BE2C (cell line): ENCODE results near the gene CES3.
A peak's percentile ranks its signal among the peaks of the same experiment; 100 is the strongest.

Source experiments
- DNase-seq: peaks from one replicate; pipeline ENCODE4 v3.0.0-alpha.2; 2020
- H3K27me3 ChIP-seq: fragments of 250-450 bp; sonication (Bioruptor Pico); 2 replicates; pipeline ENCODE4 v1.5.1; 2020; ENCODE audit warnings: mild to moderate bottlenecking
- H3K36me3 ChIP-seq: fragments of 250-450 bp; sonication (Bioruptor Pico); 2 replicates; pipeline ENCODE4 v1.5.1; 2020; ENCODE audit warnings: mild to moderate bottlenecking
- H3K4me1 ChIP-seq: fragments of 250-450 bp; sonication (Bioruptor Pico); 2 replicates; pipeline ENCODE4 v1.5.1; 2020
- H3K4me3 ChIP-seq: 2 replicates; pipeline ENCODE4 v1.5.1; 2011; ENCODE audit warnings: low read depth, low read length
- H3K9me3 ChIP-seq: fragments of 250-450 bp; sonication (Bioruptor Pico); 2 replicates; pipeline ENCODE4 v1.5.1; 2020
- TF ChIP-seq, protein P1 (sequence below): IDR thresholded peaks from 2 replicates; pipeline ENCODE4 v1.5.1; 2012; ENCODE audit warnings: mild to moderate bottlenecking, low read depth, low read length

Gene CES3

DNA sequence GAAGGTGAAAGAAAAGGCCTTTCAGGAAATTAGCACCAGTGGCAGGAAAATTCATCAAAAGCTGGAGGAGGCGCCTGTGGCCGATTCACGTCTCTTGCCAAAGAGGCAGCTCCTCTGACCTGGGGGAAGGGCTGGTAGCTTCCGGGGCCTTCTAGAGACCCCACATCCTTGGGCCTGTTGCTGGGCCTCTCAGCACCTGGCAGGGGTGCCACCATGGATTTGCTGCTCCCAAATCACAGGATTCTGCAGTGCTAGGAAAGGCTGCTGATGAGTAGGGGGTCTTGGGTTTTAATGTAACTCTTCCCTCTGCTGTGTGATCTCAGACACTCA, 56.3 kb downstream of the CES3 start:
- H3K4me1 ChIP-seq, result peaks cover 16% of the 10 kb centered on the region
- H3K27me3 ChIP-seq, result no peaks in the 10 kb centered on the region
- DNase-seq, result no peak
- TF ChIP-seq, protein P1, sequence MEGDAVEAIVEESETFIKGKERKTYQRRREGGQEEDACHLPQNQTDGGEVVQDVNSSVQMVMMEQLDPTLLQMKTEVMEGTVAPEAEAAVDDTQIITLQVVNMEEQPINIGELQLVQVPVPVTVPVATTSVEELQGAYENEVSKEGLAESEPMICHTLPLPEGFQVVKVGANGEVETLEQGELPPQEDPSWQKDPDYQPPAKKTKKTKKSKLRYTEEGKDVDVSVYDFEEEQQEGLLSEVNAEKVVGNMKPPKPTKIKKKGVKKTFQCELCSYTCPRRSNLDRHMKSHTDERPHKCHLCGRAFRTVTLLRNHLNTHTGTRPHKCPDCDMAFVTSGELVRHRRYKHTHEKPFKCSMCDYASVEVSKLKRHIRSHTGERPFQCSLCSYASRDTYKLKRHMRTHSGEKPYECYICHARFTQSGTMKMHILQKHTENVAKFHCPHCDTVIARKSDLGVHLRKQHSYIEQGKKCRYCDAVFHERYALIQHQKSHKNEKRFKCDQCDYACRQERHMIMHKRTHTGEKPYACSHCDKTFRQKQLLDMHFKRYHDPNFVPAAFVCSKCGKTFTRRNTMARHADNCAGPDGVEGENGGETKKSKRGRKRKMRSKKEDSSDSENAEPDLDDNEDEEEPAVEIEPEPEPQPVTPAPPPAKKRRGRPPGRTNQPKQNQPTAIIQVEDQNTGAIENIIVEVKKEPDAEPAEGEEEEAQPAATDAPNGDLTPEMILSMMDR, result no peak
- H3K36me3 ChIP-seq, result no peaks in the 10 kb centered on the region
- H3K4me3 ChIP-seq, result no peak overlapping the region
- H3K9me3 ChIP-seq, result no peaks in the 10 kb centered on the region

DNA sequence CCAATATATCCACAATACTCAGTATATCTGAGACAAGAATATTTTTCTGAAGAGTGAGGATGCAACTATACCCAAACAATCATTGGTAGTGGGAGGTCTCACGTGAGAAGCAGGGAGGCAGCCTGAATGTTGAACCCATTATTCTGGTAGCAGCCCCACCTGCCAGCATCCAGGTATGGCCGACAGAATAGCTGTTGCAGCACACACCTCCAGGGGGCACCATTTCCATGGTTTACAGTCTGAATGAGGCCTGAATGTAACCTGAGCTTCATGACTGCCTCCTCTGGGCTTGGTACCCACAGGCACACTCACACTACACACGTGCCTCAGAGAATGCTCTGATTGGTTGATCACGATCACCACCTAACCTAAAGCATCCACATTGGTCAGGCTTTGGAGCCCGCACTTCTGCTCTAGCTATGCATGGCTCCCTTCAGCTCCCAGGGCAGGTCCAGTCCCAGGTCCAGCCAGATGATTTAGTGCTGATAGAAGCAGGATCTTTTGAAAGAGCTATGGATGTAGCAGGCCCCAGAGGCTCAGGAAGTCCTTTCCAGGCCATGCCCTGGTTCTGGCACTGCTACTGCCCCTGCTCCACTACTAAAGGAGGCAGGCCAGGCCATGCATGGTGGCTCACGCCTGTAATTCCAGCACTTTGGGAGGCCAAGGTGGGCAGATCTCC, 56.9 kb downstream of the CES3 start:
- Histone ChIP-seq H3K27me3 (no peaks in the 10 kb centered on the region), H3K4me1 (peaks cover 17% of the 10 kb centered on the region), H3K4me3 (no peak overlapping the region), H3K36me3 (no peaks in the 10 kb centered on the region), H3K9me3 (no peaks in the 10 kb centered on the region)
- peak; percentile 92 for DNase-seq
- TF ChIP-seq, protein P1, result peak; percentile 92

DNA sequence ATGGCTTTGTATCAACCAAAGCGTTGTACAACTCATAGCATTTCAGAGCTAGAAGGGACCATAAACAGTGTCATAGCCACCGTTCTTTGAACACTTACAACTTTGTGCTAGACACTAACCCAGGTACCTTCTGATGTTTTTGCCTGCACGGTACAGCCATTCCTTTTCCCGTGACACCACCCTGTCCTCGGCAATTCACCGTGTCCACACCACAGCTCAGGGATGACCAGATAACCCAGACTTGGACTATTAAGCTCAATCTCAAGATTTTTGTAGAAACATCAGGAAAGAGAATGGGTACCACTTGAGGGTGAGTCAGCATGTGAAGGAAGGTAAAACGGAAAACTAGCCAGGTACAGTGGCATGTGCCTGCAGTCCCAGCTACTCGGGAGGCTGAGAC, 58.1 kb downstream of the CES3 start:
- H3K4me3 ChIP-seq, result no peak overlapping the region
- H3K27me3 ChIP-seq, result no peaks in the 10 kb centered on the region
- TF ChIP-seq, protein P1, result no peak
- peaks cover 11% of the 10 kb centered on the region for H3K4me1 ChIP-seq
- H3K9me3 ChIP-seq, result no peaks in the 10 kb centered on the region
- no peak for DNase-seq
- H3K36me3 ChIP-seq, result no peaks in the 10 kb centered on the region

DNA sequence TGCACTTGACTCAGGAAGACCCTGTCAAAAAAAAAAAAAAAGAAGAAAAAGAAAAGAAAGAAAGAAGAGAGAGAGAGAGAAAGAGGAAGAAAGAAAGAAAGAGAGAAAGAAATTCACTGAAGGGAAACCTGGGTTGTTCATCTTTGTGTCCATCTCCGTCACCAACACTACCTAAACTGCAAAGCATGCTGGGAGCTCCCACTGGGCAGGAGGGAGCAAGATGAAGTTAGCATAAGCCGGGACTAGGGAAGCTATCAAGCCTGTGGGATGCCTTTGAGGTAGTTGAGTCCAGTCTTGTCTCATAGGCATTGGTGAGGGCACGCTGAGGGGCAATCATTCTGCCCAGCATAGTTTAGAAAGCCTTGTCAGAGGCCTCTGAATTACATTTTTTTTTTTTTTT, 60.3 kb downstream of the CES3 start:
- Histone ChIP-seq H3K4me3 (no peak overlapping the region), H3K27me3 (no peaks in the 10 kb centered on the region), H3K4me1 (peaks cover 7% of the 10 kb centered on the region), H3K36me3 (no peaks in the 10 kb centered on the region), H3K9me3 (no peaks in the 10 kb centered on the region)
- TF ChIP-seq, protein P1, result no peak
- no peak for DNase-seq

DNA sequence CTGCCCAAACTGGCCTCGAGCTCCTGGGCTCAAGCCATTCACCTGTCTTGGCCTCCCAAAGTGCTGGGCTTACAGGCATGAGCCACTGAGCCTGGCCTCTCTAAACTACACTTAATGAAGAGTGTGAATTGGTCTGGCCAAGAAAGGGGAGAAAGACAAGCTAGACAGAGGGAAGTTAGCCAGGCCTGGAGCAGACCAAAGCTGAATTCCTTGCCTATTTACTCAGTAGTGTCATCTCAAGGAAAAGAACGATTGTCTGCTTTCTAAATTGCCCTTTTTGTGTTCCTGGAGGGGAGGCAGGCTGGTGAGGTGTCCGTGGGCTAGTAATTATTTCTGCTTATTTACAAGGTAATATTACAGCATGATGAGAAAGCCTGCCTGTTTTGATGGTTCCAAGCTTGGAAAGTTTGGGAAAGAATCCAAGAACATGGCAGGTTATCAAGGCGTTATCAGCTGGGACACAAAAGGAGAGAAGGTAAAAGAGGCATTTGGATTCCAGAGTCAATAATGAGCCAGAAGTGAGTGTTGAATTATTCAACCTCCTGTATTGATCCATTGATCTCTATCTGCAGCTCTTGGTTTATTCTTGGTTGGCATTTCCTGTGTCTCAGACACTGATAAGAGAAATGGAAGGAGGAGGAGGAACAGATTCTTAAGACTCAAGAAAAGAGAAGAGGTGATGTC, 61.6 kb downstream of the CES3 start:
- TF ChIP-seq, protein P1, result no peak
- H3K36me3 ChIP-seq, result no peaks in the 10 kb centered on the region
- peaks cover 7% of the 10 kb centered on the region for H3K4me1 ChIP-seq
- no peaks in the 10 kb centered on the region for H3K9me3 ChIP-seq
- H3K27me3 ChIP-seq, result no peaks in the 10 kb centered on the region
- DNase-seq, result no peak
- H3K4me3 ChIP-seq, result no peak overlapping the region

DNA sequence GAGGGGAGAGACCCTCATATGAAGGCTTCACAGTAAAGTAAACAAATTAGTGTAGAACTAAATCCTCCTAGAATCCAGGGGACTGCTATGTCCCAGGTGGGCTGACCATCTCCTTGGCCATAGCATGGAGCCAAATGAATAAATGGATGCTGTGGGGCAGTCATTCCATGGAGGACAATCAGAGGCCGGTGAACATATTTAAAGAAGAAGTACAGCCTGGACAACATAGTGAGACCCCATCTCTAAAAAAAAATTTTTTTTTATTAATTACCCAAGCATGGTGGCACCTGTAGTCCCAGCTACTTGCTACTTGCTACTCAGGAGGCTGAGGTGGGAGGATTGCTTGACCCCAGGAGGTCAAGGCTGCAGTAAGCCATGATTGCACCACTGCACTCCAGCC, 62.6 kb downstream of the CES3 start:
- Histone ChIP-seq H3K4me1 (peaks cover 7% of the 10 kb centered on the region), H3K4me3 (no peak overlapping the region), H3K9me3 (no peaks in the 10 kb centered on the region), H3K27me3 (no peaks in the 10 kb centered on the region), H3K36me3 (no peaks in the 10 kb centered on the region)
- TF ChIP-seq, protein P1, result no peak
- DNase-seq, result no peak
